Measurements from ENCODE around the gene BUD31.

Gene BUD31

GRCh38 chr7:99459087-99459486 lies 50.3 kb downstream of the BUD31 start:
- peaks cover 80% of the 10 kb centered on the region for H3K79me2 ChIP-seq (ENCODE audit: control insufficient read depth, low read length)
- H4K20me1 ChIP-seq (ENCODE audit: control insufficient read depth, insufficient read depth, low read depth, low read length), result peaks cover 13% of the 10 kb centered on the region
- H3K9me3 ChIP-seq (ENCODE audit: control insufficient read depth, insufficient read depth, low read length), result no peaks in the 10 kb centered on the region
- no peak overlapping the region for H3K4me3 ChIP-seq (ENCODE audit: low read length)
- no peak overlapping the region for H3K4me2 ChIP-seq (ENCODE audit: low read length)
- peaks cover 21% of the 10 kb centered on the region for H3K4me1 ChIP-seq (ENCODE audit: control insufficient read depth, low read length)
- peaks cover 16% of the 10 kb centered on the region for H3F3A ChIP-seq (ENCODE audit: control insufficient read depth, insufficient read depth)
- H3K36me3 ChIP-seq (ENCODE audit: control insufficient read depth, low read length), result peaks cover 94% of the 10 kb centered on the region
- H3K27me3 ChIP-seq (ENCODE audit: control insufficient read depth, low read length), result no peaks in the 10 kb centered on the region
- no peaks in the 10 kb centered on the region for H3K9me2 ChIP-seq (replicated peaks; ENCODE audit: control insufficient read depth, low read length)
- TF ChIP-seq CTCF (IDR thresholded peaks at IDR 0.05; ENCODE audit: low read depth, low read length, poor library complexity, severe bottlenecking) (peak; percentile 84), EZH2phosphoT487 (IDR thresholded peaks at IDR 0.05; ENCODE audit: borderline replicate concordance, low read length) (no peak)
- no peak overlapping the region for H3K27ac ChIP-seq (ENCODE audit: low read depth, low read length)

GRCh38 chr7:99460651-99461050 lies 51.9 kb downstream of the BUD31 start:
- Histone ChIP-seq H3K27me3 (ENCODE audit: control insufficient read depth, low read length) (no peaks in the 10 kb centered on the region), H4K20me1 (ENCODE audit: control insufficient read depth, insufficient read depth, low read depth, low read length) (peaks cover 13% of the 10 kb centered on the region), H3F3A (ENCODE audit: control insufficient read depth, insufficient read depth) (peaks cover 16% of the 10 kb centered on the region), H3K36me3 (ENCODE audit: control insufficient read depth, low read length) (peaks cover 92% of the 10 kb centered on the region), H3K27ac (ENCODE audit: low read depth, low read length) (no peak overlapping the region), H3K4me1 (ENCODE audit: control insufficient read depth, low read length) (peaks cover 34% of the 10 kb centered on the region), H3K4me2 (ENCODE audit: low read length) (no peak overlapping the region), H3K4me3 (ENCODE audit: low read length) (no peak overlapping the region), H3K79me2 (ENCODE audit: control insufficient read depth, low read length) (peaks cover 96% of the 10 kb centered on the region), H3K9me3 (ENCODE audit: control insufficient read depth, insufficient read depth, low read length) (no peaks in the 10 kb centered on the region), H3K9me2 (replicated peaks; ENCODE audit: control insufficient read depth, low read length) (no peaks in the 10 kb centered on the region)
- TF ChIP-seq CTCF (IDR thresholded peaks at IDR 0.05; ENCODE audit: low read depth, low read length, poor library complexity, severe bottlenecking), result no peak
- TF ChIP-seq EZH2phosphoT487 (IDR thresholded peaks at IDR 0.05; ENCODE audit: borderline replicate concordance, low read length), result no peak

- Histone ChIP-seq H3K9me3 (ENCODE audit: control insufficient read depth, insufficient read depth, low read length) (no peaks in the 10 kb centered on the region), H3K27me3 (ENCODE audit: control insufficient read depth, low read length) (no peaks in the 10 kb centered on the region), H3K9me2 (replicated peaks; ENCODE audit: control insufficient read depth, low read length) (no peaks in the 10 kb centered on the region), H3K27ac (ENCODE audit: low read depth, low read length) (no peak overlapping the region), H4K20me1 (ENCODE audit: control insufficient read depth, insufficient read depth, low read depth, low read length) (peaks cover 13% of the 10 kb centered on the region), H3K4me1 (ENCODE audit: control insufficient read depth, low read length) (peaks cover 35% of the 10 kb centered on the region), H3K36me3 (ENCODE audit: control insufficient read depth, low read length) (peaks cover 90% of the 10 kb centered on the region), H3K79me2 (ENCODE audit: control insufficient read depth, low read length) (peaks cover 97% of the 10 kb centered on the region), H3F3A (ENCODE audit: control insufficient read depth, insufficient read depth) (peaks cover 16% of the 10 kb centered on the region), H3K4me3 (ENCODE audit: low read length) (no peak overlapping the region), H3K4me2 (ENCODE audit: low read length) (no peak overlapping the region)
- TF ChIP-seq EZH2phosphoT487 (IDR thresholded peaks at IDR 0.05; ENCODE audit: borderline replicate concordance, low read length) (no peak), CTCF (IDR thresholded peaks at IDR 0.05; ENCODE audit: low read depth, low read length, poor library complexity, severe bottlenecking) (peak; percentile 24)
These were observed 52.5 kb downstream of the BUD31 start for GRCh38 chr7:99461221-99461620.

GRCh38 chr7:99465421-99465768 lies 56.6 kb downstream of the BUD31 start:
- peaks cover 48% of the 10 kb centered on the region for H3K36me3 ChIP-seq (ENCODE audit: control insufficient read depth, low read length)
- H3K79me2 ChIP-seq (ENCODE audit: control insufficient read depth, low read length), result peaks cover 61% of the 10 kb centered on the region
- H3K27me3 ChIP-seq (ENCODE audit: control insufficient read depth, low read length), result no peaks in the 10 kb centered on the region
- H3F3A ChIP-seq (ENCODE audit: control insufficient read depth, insufficient read depth), result peaks cover 7% of the 10 kb centered on the region
- H3K4me3 ChIP-seq (ENCODE audit: low read length), result peak overlapping the region; percentile 96
- peaks cover 39% of the 10 kb centered on the region for H3K4me1 ChIP-seq (ENCODE audit: control insufficient read depth, low read length)
- no peak for TF ChIP-seq EZH2phosphoT487 (IDR thresholded peaks at IDR 0.05; ENCODE audit: borderline replicate concordance, low read length)
- TF ChIP-seq CTCF (IDR thresholded peaks at IDR 0.05; ENCODE audit: low read depth, low read length, poor library complexity, severe bottlenecking), result no peak
- peak overlapping the region; percentile 56 for H3K27ac ChIP-seq (ENCODE audit: low read depth, low read length)
- peak overlapping the region; percentile 86 for H3K4me2 ChIP-seq (ENCODE audit: low read length)
- peaks cover 12% of the 10 kb centered on the region for H4K20me1 ChIP-seq (ENCODE audit: control insufficient read depth, insufficient read depth, low read depth, low read length)
- no peaks in the 10 kb centered on the region for H3K9me2 ChIP-seq (replicated peaks; ENCODE audit: control insufficient read depth, low read length)
- no peaks in the 10 kb centered on the region for H3K9me3 ChIP-seq (ENCODE audit: control insufficient read depth, insufficient read depth, low read length)
